SW 1271 (cell line): ENCODE results near the gene POU2AF2.

ENCODE experiments used
- DNase-seq, 2 experiments: peaks; one replicate each; lab custom pipeline; 2025; lab: John Stamatoyannopoulos, UW

The POU2AF2 gene

DNA sequence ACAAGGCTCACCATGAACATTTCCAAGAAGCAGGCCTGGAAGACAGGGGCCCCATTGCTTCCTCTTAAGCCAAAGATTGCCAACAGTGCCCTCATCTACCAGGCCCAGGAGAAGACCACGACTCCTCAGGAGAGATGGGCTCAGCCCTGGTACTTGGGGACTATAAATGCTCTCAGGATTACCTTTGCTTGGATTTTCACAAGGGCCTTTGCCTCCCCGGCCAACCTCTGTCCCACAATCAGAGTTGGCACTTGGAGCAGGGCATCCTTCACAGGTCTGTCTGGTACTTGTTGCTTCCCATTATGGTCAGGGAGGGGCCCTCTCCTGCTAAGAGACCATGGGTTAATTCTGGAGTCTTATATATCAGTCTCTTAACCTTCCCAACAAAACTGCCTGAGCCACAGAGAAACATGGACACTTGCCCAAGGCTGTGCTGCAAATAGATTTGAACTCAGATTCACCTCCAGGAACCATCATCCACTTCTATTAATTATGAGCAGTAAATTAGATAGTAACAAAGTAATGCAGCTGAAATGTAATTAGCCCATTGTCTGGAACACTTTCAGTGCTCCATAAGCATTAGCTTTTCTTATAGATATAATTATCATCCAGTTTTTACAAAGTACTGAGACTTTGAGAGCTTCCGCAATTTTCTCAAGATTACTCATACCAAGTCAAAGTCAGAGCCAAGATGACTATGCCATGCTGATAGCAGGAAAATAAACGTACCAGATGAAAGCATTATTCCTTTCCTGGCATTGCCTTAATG lies 86.4 kb downstream of the POU2AF2 start:
- no peak for DNase-seq

DNA sequence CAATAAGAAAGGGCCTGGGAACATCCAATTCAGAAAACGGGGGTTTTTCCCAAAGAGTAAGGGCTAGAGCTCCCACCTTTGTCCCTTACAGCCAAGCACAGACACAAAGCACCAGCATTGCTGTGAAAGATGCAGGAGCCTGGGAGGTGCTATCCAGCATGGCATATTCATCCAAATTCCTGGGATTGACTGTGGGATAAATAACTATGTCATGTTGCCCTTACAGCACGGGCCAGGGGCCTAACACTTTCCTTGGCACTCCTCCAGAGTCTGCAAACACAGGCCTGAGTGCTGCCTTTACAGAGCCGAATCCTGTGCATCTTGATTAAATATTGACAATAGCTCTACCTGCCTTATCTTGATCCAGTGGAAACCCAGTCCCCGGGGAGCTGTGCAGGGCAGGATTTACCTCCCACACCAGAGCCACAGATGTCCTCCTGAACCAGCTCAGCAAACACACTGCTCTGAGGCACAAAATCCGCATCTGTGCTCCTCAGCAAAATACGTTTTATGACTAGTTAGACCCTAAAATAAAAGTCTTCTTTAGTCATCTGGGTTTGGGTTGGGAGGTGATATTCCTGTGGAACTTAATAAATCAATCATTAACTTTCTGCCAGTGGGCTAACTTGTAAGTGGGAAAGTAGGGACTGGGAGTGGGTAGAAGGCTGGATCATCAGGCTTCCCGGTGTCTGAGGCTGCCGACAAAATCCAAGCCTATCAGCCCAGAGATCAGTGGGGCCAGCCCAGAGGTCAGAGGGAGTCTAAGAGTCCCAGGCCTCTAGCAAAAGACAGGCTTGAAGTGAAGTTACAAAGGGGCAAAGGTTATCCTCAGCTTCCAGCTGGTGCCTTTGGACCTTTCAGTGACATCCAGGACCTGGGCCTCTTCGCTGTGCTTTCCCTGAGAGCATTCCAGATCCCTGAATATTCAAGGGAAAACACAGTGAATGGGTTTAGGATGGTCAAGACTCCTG lies 89.3 kb downstream of the POU2AF2 start:
- DNase-seq, result no peak

DNA sequence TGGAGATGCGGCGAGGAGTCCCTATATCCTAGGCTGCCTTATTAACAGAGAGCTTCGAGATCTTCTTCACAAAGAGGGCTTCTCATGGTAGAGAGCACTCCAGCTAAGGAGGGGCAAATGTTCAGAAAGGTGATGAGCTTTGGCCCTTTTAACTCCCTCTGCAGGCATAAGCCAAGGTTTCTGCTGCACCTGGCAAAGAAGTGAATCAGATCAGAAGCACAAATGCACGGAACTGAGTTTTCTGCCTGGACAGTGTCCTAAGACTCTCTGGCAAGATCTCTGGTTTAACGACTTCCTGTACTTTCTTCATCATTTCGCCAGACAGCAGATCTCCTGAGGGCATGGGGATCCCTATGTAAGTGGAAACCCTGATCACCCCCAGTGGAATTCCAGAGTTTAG lies 90.0 kb downstream of the POU2AF2 start:
- DNase-seq, result no peak
